Prostate gland (tissue), 2 donors: Measurements from ENCODE around the gene EXOSC2.

ENCODE experiments used
- CTCF ChIP-seq, 4 experiments: fragments of 200-600 bp in 2 of 4; fragments of 450-650 bp in 2 of 4; sonication (generic) in 2 of 4; IDR thresholded peaks; 1 replicate in 3 of 4; 2 replicates in 1 of 4; pipeline ENCODE4 v1.5.1; 2016 to 2019; ENCODE audit warnings: antibody characterized with exemption in 4 of 4, mild to moderate bottlenecking in 2 of 4, moderate library complexity in 2 of 4
- POLR2A ChIP-seq: fragments of 450-650 bp; IDR thresholded peaks from one replicate; pipeline ENCODE4 v1.6.1; 2016; ENCODE audit warnings: antibody characterized with exemption, mild to moderate bottlenecking

DNA sequence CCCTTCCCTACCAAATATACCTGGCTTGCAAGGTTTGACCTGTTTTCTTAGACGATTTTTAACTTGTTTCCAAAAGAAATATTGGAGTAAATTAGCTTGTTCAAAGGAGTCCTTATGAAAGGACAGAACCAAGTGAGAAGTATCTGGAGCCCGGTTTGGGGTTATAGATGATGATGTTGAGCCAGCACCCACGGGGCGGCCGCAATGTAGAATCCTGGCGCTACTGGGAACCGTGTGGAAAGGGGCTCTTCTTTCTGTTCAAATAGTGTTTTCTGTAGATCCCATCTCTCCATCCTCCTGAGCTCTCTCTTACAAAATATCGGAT lies 517 bp upstream of the EXOSC2 start:
- TF ChIP-seq CTCF (IDR thresholded peaks at IDR 0.05): no peak
- no peak for TF ChIP-seq POLR2A
